HFFc6 (cell line): ENCODE data around the gene CHST11. TPM values are rescaled to one million over a fixed set of nuclear protein-coding genes. Genes with fewer than 3 reads are reported as not detected.
"Not testable (repeated sequence)": the region's sequence is repeated elsewhere in the genome, so short reads cannot be mapped to it uniquely, and the experiment has no call there.

ENCODE experiments used
- DNase-seq: peaks from one replicate; pipeline ENCODE4 v3.0.0-alpha.2; 2018
- H3K27ac Mint-ChIP-seq: 2 replicates; pipeline ENCODE4 v1.8.0; 2020; ENCODE audit warnings: mild to moderate bottlenecking, mixed read lengths
- H3K27me3 Mint-ChIP-seq: 2 replicates; pipeline ENCODE4 v1.8.0; 2021; ENCODE audit warnings: mild to moderate bottlenecking, moderate library complexity, mixed read lengths; ENCODE audit not compliant: insufficient read depth
- H3K36me3 Mint-ChIP-seq: 2 replicates; pipeline ENCODE4 v1.8.0; 2021; ENCODE audit warnings: low read depth, mixed read lengths
- H3K4me1 Mint-ChIP-seq: 2 replicates; pipeline ENCODE4 v1.8.0; 2020; ENCODE audit warnings: low read depth, mixed read lengths
- H3K4me3 Mint-ChIP-seq: 2 replicates; pipeline ENCODE4 v1.8.0; 2020; ENCODE audit warnings: mild to moderate bottlenecking, moderate library complexity, mixed read lengths
- H3K9me3 Mint-ChIP-seq: 2 replicates; pipeline ENCODE4 v1.8.0; 2020; ENCODE audit warnings: mild to moderate bottlenecking, mixed read lengths
- CTCF ChIP-seq: fragments of 200-600 bp; sonication (generic); IDR thresholded peaks from 2 replicates; pipeline ENCODE4 v1.5.0; 2021; ENCODE audit warnings: antibody characterized with exemption, mild to moderate bottlenecking
- total RNA-seq, 6 experiments: library from RNA; stranded (reverse); fragmentation: NEBNext Ultra II Directional; extraction: Animal tissue kit (Norgen Biotek cat#: 25700); gene quantifications; 2 replicates in 1 of 6; 3 replicates in 5 of 6; pipeline ENCODE4 v1.2.3, GENCODE V29; 2021

CHST11 gene
- total RNA-seq, 6 experiments from 2014 or later = 2.4 to 4.3 (median 3.8) TPM

DNA sequence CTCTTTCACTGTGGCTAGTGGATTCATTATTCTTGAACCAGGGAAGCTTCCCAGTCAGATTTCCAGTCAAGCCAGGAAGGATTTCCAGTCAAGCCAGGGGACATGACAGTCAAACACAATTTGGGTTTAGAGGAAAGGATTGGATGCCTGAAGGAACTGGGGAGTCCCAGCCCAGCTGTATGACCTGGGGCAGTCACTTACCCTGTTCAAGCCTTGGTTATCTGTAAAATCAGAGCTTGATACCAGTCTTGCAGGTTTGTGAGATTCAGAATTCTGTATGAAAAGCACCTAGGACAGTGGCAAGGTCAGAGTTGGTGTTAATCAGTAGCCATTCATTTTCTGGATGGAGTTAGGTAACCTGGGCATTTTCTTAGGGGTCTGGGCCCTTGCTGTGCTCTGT is 152.7 kb downstream of the CHST11 start:
- H3K36me3 Mint-ChIP-seq = no peaks in the 10 kb centered on the region
- no peak for TF ChIP-seq CTCF
- no peak for DNase-seq
- H3K4me3 Mint-ChIP-seq = no peak overlapping the region
- H3K9me3 Mint-ChIP-seq = no peaks in the 10 kb centered on the region
- peaks cover 3% of the 10 kb centered on the region; the same call in 1 of the 2 replicates for H3K27me3 Mint-ChIP-seq
- H3K4me1 Mint-ChIP-seq = peaks cover 20% of the 10 kb centered on the region
- H3K27ac Mint-ChIP-seq = no peak overlapping the region

GRCh38 chr12:104610513-104611235 is 153.9 kb downstream of the CHST11 start:
- peaks cover 3% of the 10 kb centered on the region; the same call in 1 of the 2 replicates for H3K27me3 Mint-ChIP-seq
- TF ChIP-seq CTCF = no peak
- H3K36me3 Mint-ChIP-seq = no peaks in the 10 kb centered on the region
- no peak for DNase-seq
- no peak overlapping the region for H3K4me3 Mint-ChIP-seq
- H3K4me1 Mint-ChIP-seq = peaks cover 10% of the 10 kb centered on the region
- H3K9me3 Mint-ChIP-seq = no peaks in the 10 kb centered on the region
- no peak overlapping the region for H3K27ac Mint-ChIP-seq

DNA sequence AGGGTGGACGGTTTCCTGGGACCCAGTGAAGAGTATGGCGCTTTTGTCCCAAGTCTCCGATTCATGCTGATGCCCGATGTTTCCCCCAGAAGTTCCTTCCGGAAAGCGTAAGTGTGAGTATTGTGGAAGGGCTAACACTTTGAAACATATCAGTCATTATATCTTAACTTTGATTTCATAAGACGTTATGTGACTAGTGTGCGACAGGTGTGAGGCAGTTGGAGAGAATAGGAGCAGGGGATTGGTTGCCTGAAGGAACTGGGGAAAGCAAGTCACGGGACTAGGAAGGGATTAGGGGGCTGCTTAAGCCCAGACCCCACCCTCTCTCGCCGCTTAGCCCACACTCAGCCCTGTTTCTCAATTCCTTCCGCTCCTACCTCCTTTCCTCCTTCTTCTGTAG is 154.9 kb downstream of the CHST11 start:
- Mint-ChIP-seq H3K9me3 (no peaks in the 10 kb centered on the region), H3K27ac (no peak overlapping the region), H3K36me3 (no peaks in the 10 kb centered on the region), H3K4me1 (peaks cover under 1% of the 10 kb centered on the region; the same call in 1 of the 2 replicates), H3K27me3 (peaks cover 3% of the 10 kb centered on the region; the same call in 1 of the 2 replicates), H3K4me3 (no peak overlapping the region)
- no peak for TF ChIP-seq CTCF
- no peak for DNase-seq

- not testable (repeated sequence) for H3K27ac Mint-ChIP-seq, H3K4me1 Mint-ChIP-seq, H3K9me3 Mint-ChIP-seq, H3K36me3 Mint-ChIP-seq, DNase-seq, H3K27me3 Mint-ChIP-seq, H3K4me3 Mint-ChIP-seq
These were observed 156.6 kb downstream of the CHST11 start for GRCh38 chr12:104613372-104613771.

GRCh38 chr12:104615048-104615561 is 158.4 kb downstream of the CHST11 start:
- Mint-ChIP-seq H3K27ac (peak overlapping the region; percentile 29; the same call in 1 of the 2 replicates), H3K27me3 (peaks cover 3% of the 10 kb centered on the region; the same call in 1 of the 2 replicates)
- TF ChIP-seq CTCF = no peak

GRCh38 chr12:104618691-104619090 is 161.9 kb downstream of the CHST11 start:
- no peaks in the 10 kb centered on the region for H3K4me1 Mint-ChIP-seq
- TF ChIP-seq CTCF = no peak
- H3K9me3 Mint-ChIP-seq = no peaks in the 10 kb centered on the region
- peaks cover 3% of the 10 kb centered on the region; the same call in 1 of the 2 replicates for H3K27me3 Mint-ChIP-seq
- H3K36me3 Mint-ChIP-seq = no peaks in the 10 kb centered on the region
- no peak overlapping the region for H3K27ac Mint-ChIP-seq
- no peak overlapping the region for H3K4me3 Mint-ChIP-seq
- DNase-seq = no peak

More at GRCh38 chr12:104615048-104615561, 158.4 kb downstream of the CHST11 start:
- no peak for DNase-seq
- Mint-ChIP-seq H3K4me3 (no peak overlapping the region), H3K4me1 (no peaks in the 10 kb centered on the region), H3K36me3 (no peaks in the 10 kb centered on the region), H3K9me3 (no peaks in the 10 kb centered on the region)
